Measurements from ENCODE around the gene CATSPER1.

GRCh38 chr11:66003291-66003690 is 23.0 kb downstream of the CATSPER1 start:
- no peak for TF ChIP-seq CTCF (IDR thresholded peaks at IDR 0.05; ENCODE audit: low read depth, low read length)
- TF ChIP-seq EZH2phosphoT487 (IDR thresholded peaks at IDR 0.05; ENCODE audit: low read depth): no peak
